HG03439 (cell line): Measurements from ENCODE around the gene PTPN11.
"Not testable (repeated sequence)": the region's sequence is repeated elsewhere in the genome, so short reads cannot be mapped to it uniquely, and the experiment has no call there.

ENCODE experiments used
- ATAC-seq: cut with Tn5 transposase; IDR thresholded peaks from one replicate; pipeline ENCODE4 v1.9.1; 2021; ENCODE audit warnings: mild to moderate bottlenecking, moderate library complexity; ENCODE audit not compliant: unreplicated experiment

PTPN11 gene

GRCh38 chr12:112447106-112447505, 28.4 kb downstream of the PTPN11 start:
- no peak for ATAC-seq

GRCh38 chr12:112448165-112448564, 29.4 kb downstream of the PTPN11 start:
- not testable (repeated sequence) for ATAC-seq

GRCh38 chr12:112450725-112451124, 32.0 kb downstream of the PTPN11 start:
- no peak for ATAC-seq

GRCh38 chr12:112456029-112456428, 37.3 kb downstream of the PTPN11 start:
- ATAC-seq: no peak

GRCh38 chr12:112457142-112457541, 38.4 kb downstream of the PTPN11 start:
- not testable (repeated sequence) for ATAC-seq

GRCh38 chr12:112458330-112458729, 39.6 kb downstream of the PTPN11 start:
- ATAC-seq: no peak

- no peak for ATAC-seq
These were observed 40.0 kb downstream of the PTPN11 start for GRCh38 chr12:112458751-112459150.

GRCh38 chr12:112463478-112463877, 44.7 kb downstream of the PTPN11 start:
- ATAC-seq: no peak

GRCh38 chr12:112464605-112465004, 45.9 kb downstream of the PTPN11 start:
- ATAC-seq: no peak

GRCh38 chr12:112466011-112466422, 47.3 kb downstream of the PTPN11 start:
- ATAC-seq: no peak

- ATAC-seq: no peak
These were observed 48.1 kb downstream of the PTPN11 start for GRCh38 chr12:112466835-112467234.

- ATAC-seq: no peak
These were observed 49.3 kb downstream of the PTPN11 start for GRCh38 chr12:112468046-112468445.

- ATAC-seq: no peak
These were observed 54.3 kb downstream of the PTPN11 start for GRCh38 chr12:112473056-112473455.

- no peak for ATAC-seq
These were observed 60.7 kb downstream of the PTPN11 start for GRCh38 chr12:112479413-112479812.

GRCh38 chr12:112480931-112481330, 62.2 kb downstream of the PTPN11 start:
- ATAC-seq: no peak

- no peak for ATAC-seq
These were observed 64.0 kb downstream of the PTPN11 start for GRCh38 chr12:112482733-112483132.

GRCh38 chr12:112486361-112486760, 67.6 kb downstream of the PTPN11 start:
- no peak for ATAC-seq

- ATAC-seq: no peak
These were observed 69.6 kb downstream of the PTPN11 start for GRCh38 chr12:112488257-112488876.

- ATAC-seq: no peak
These were observed 70.7 kb downstream of the PTPN11 start for GRCh38 chr12:112489456-112489855.

- ATAC-seq: peak; percentile 82
These were observed 77.7 kb downstream of the PTPN11 start for GRCh38 chr12:112496496-112496895.

- no peak for ATAC-seq
These were observed 79.8 kb downstream of the PTPN11 start for GRCh38 chr12:112498580-112498979.

GRCh38 chr12:112503512-112503911, 84.8 kb downstream of the PTPN11 start:
- no peak for ATAC-seq

- no peak for ATAC-seq
These were observed 87.9 kb downstream of the PTPN11 start for GRCh38 chr12:112506513-112507166.
